Measurements from ENCODE around the gene NF2.

GRCh38 chr22:29635734-29636357 is 32.4 kb downstream of the NF2 start:
- TF ChIP-seq CTCF (IDR thresholded peaks at IDR 0.05; ENCODE audit: low read depth, low read length) (peak; percentile 82), EZH2phosphoT487 (IDR thresholded peaks at IDR 0.05; ENCODE audit: low read depth) (no peak)

All from OCI-LY3 (cell line).